Left colon (tissue), 2 donors: ENCODE data around the gene OXNAD1. TPM values are rescaled to one million over a fixed set of nuclear protein-coding genes. Genes with fewer than 3 reads are reported as not detected.
"Not testable (repeated sequence)": the region's sequence is repeated elsewhere in the genome, so short reads cannot be mapped to it uniquely, and the experiment has no call there.

Experiments
- ATAC-seq: fragments of 200-7000 bp; cut with Tn5 transposase; one replicate; pipeline ENCODE4 v1.9.1; 2020; ENCODE audit warnings: mild to moderate bottlenecking, moderate library complexity
- DNase-seq, 2 donors: peaks; one replicate each; pipeline ENCODE4 v3.0.0-alpha.2; 2020
- intact Hi-C, 2 donors: fragments of 100-400 bp; cut with DNase I in 1 of 2; cut with micrococcal nuclease in 1 of 2; formaldehyde crosslinking; loops; one replicate each; pipeline versions ENCODE4 v1.11.2 to v1.14.0; 2022; cut with DNase I, micrococcal nuclease
- total RNA-seq, 2 donors: library from RNA; stranded (reverse); fragmentation: NEBNext Ultra II Directional; extraction: Animal tissue kit (Norgen Biotek cat#: 25700); gene quantifications; one replicate each; pipeline ENCODE4 v1.2.1, GENCODE V29; 2021
- donor health status: DM: no; HTN: no; CAD: no.
- donor health status: DM: yes; HTN: yes; CAD: no.

The OXNAD1 gene
- total RNA-seq, 2 donors from 2014 or later: 29.1 to 31.7 TPM

- DNase-seq: no peak
- intact Hi-C loops: no loop called here
- ATAC-seq: no peak
Observed at GRCh38 chr3:16295298-16295890, 30.4 kb downstream of the OXNAD1 start.

- DNase-seq: no peak
- intact Hi-C loops: no loop called here
- ATAC-seq: no peak
Observed at GRCh38 chr3:16297997-16298885, 33.2 kb downstream of the OXNAD1 start.

GRCh38 chr3:16298891-16299290 is 33.9 kb downstream of the OXNAD1 start:
- intact Hi-C loops: no loop called here
- DNase-seq: no peak
- no peak for ATAC-seq

DNA sequence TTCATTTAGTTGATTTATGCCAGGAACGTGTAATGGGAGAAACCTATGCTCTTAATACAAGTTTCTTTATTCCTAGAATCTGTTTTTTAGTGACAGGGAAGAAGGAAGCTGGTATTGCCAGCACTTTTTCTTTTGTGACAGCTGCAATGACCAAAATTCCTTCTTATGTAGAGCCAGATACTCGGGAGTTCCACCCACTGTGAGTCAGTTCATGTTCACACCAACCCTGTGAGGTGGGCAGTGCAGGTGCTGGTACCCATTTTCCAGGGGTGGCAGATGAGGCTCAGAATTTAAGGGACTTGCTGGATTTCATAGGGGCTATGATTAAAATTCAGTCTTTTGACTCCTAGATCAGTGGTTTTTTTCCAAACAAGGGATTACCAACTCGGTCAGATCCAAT is 34.7 kb downstream of the OXNAD1 start:
- intact Hi-C loops: no loop called here
- no peak for DNase-seq
- no peak for ATAC-seq

DNA sequence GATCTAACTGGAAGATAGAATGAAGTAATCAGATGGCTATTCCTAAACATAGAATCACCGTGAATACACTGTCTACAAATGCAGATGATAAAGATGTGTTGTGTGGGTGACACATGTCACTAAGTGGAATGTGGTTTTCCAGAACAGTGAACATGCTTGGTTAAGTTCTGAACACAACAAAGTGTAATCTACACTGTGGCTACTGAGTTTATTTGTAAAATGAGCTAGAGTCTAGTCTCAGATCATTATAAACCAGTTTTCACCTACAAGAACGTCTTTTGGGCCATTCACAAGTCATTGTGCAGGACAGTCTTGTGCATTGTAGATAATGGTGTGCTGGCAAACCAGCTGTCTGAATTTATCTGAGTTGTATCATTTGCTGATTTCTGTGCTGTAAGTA is 35.3 kb downstream of the OXNAD1 start:
- no peak for DNase-seq
- intact Hi-C loops: no loop called here
- no peak for ATAC-seq

GRCh38 chr3:16300881-16301359 is 35.9 kb downstream of the OXNAD1 start:
- intact Hi-C loops: no loop called here
- ATAC-seq (peak; percentile 32), DNase-seq (no peak)

- intact Hi-C loops: no loop called here
- DNase-seq (no peak), ATAC-seq (no peak)
Observed at GRCh38 chr3:16301507-16301906, 36.5 kb downstream of the OXNAD1 start.

- no peak for DNase-seq
- ATAC-seq: no peak
- intact Hi-C loops: no loop called here
Observed at GRCh38 chr3:16302082-16302631, 37.1 kb downstream of the OXNAD1 start.

DNA sequence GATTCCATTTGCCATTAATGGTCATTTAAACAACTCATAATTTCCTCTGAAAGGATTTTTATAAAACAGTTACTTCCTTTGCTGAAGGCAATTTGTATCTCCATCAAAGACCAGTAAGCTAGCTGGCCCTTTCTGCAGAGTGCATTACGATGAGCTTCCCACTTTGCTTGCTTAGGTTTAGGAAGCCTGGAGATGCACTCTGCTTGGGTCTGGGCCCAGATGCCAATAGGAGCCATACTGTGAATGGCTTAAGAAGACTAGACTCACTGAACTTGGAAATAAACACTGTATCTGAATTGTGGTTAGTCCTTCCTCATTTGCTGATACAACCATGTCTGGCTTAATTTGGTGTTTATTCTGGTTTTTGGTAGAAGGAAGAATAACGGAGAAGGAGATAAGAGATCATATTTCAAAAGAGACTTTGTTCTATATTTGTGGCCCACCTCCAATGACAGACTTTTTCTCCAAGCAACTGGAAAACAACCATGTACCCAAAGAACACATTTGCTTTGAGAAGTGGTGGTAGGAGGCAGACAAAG is 38.1 kb downstream of the OXNAD1 start:
- intact Hi-C loops: no loop called here
- no peak for DNase-seq
- no peak for ATAC-seq

GRCh38 chr3:16304061-16305010 is 39.3 kb downstream of the OXNAD1 start:
- ATAC-seq: no peak
- intact Hi-C loops: no loop called here

DNA sequence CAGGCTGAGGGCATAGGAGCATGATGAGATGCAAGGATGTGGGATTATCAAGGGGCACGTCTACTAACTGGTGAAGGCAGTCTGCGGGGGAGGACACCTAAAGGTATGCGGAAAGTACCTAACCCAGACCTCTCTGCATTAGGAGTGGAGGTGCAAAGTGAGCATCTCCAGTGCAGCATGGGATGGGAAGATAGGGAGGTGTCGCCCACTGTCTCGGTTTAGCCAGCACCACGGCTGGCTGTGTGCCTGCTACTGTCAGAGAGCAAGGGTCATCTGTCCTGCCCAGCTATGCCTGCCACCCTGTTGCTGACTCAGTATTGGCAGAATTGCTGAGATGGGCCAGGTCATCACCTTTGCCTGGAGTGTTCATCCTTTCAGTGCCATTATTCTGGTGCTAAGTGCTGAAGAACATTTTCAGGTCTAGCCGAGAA is 40.1 kb downstream of the OXNAD1 start:
- intact Hi-C loops: no loop called here
- peak; percentile 83 for ATAC-seq
- no peak for DNase-seq

More at GRCh38 chr3:16304061-16305010, 39.3 kb downstream of the OXNAD1 start:
- DNase-seq: no peak

DNA sequence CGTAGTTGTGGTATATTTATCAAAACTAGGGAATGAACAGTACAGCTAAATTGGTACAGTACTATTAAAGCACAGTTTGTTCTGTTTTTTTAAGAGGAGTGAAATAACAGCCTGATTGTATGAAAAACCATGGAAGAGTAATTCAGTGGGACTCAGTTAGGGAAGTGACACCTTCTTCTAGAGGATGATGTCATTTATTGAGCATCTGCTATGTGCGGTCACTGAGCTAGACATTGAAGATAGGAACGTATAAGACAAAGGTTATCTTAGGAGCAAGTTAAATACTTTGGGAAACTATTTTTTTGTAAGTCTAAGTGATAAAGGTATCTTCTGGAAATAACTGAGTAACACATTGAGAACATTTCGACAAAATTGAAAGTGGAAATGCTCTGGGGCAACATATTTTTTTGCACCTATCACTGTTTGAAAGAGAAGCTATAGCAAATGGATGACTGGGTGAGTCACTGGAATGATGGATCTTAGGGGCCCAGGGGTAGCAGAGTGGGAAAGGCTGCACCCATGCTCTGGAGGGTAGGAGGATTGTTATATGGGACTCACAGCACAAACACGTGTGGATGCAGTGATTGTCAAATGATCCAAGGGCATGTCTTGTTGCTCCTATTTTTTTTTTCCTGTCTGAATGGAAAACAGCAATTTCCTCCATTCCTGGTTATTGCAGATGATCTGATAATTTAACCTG is 43.0 kb downstream of the OXNAD1 start:
- intact Hi-C loops: no loop called here
- DNase-seq (no peak), ATAC-seq (no peak)

- no peak for ATAC-seq
- no peak for DNase-seq
- intact Hi-C loops: no loop called here
Observed at GRCh38 chr3:16308727-16309126, 43.7 kb downstream of the OXNAD1 start.

- ATAC-seq: peak; percentile 32
- DNase-seq: no peak
Observed at GRCh38 chr3:16309558-16309957, 44.5 kb downstream of the OXNAD1 start.

GRCh38 chr3:16310486-16310885 is 45.5 kb downstream of the OXNAD1 start:
- ATAC-seq, DNase-seq, intact Hi-C loops: not testable (repeated sequence)

More at GRCh38 chr3:16309558-16309957, 44.5 kb downstream of the OXNAD1 start:
- intact Hi-C loops: no loop called here

DNA sequence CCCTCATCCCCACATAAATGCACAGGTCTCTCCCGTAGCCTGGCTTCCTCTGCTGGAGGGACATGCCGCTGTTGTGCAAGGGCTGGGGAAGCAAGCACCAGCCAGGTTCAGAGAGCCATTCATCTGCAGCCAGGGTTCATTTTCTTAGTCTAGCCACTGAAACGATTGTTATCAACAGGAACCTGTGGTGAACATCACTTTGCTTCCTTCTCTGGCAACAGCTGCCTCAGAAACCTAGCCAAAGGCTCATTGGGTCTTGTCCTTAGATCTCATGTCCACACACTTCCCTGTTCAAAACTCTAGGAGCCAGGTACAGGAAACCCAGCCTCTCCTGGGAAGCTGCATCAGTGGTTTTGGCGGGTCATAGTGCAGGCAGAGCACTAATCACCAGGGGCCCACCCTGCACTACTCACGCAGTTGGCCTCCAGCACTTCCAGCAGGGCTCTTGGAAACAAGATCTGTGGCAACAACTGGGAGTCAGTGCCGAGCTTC is 47.0 kb downstream of the OXNAD1 start:
- peak; percentile 15 for ATAC-seq
- no peak for DNase-seq
- intact Hi-C loops: no loop called here

- ATAC-seq (no peak), DNase-seq (no peak)
- intact Hi-C loops: no loop called here
Observed at GRCh38 chr3:16313886-16314645, 49.1 kb downstream of the OXNAD1 start.
